ENCODE results near the gene CDSN.
"Not testable (repeated sequence)": the region's sequence is repeated elsewhere in the genome, so short reads cannot be mapped to it uniquely, and the experiment has no call there.

The CDSN gene

GRCh38 chr6:31120151-31120915 is at the start of gene CDSN:
CDSN (minus strand) TSS chr6:31120446; CDS start chr6:31120419, 27 bp downstream.
- DNase-seq, result no peak

GRCh38 chr6:31169123-31169857 is 49.0 kb upstream of the CDSN start:
- DNase-seq, result no peak

- no peak for DNase-seq
Measured at GRCh38 chr6:31168606-31169005, 48.4 kb upstream of the CDSN start.

GRCh38 chr6:31165986-31166385 is 45.7 kb upstream of the CDSN start:
- no peak for DNase-seq

GRCh38 chr6:31165064-31165832 is 45.0 kb upstream of the CDSN start:
- not testable (repeated sequence) for DNase-seq

- DNase-seq, result not testable (repeated sequence)
Measured at GRCh38 chr6:31164475-31165063, 44.3 kb upstream of the CDSN start.

GRCh38 chr6:31163922-31164321 is 43.7 kb upstream of the CDSN start:
- no peak for DNase-seq

- DNase-seq, result no peak
Measured at GRCh38 chr6:31162463-31163165, 42.4 kb upstream of the CDSN start.

GRCh38 chr6:31161216-31162126 is 41.2 kb upstream of the CDSN start:
- no peak for DNase-seq

- DNase-seq, result no peak
Measured at GRCh38 chr6:31158863-31159855, 38.9 kb upstream of the CDSN start.

- peak; percentile 95 for DNase-seq
Measured at GRCh38 chr6:31158140-31158862, 38.1 kb upstream of the CDSN start, which contains the start of gene TCF19. TCF19 (plus strand) TSS chr6:31158589; CDS start chr6:31159470, 881 bp downstream.

GRCh38 chr6:31157513-31158139 is 37.4 kb upstream of the CDSN start, which contains the start of gene CCHCR1:
CCHCR1 (minus strand) TSS chr6:31157802; CDS start chr6:31157600, 202 bp downstream.
- DNase-seq, result no peak

- DNase-seq, result no peak
Measured at GRCh38 chr6:31156641-31157040, 36.4 kb upstream of the CDSN start.

GRCh38 chr6:31154436-31154835 is 34.2 kb upstream of the CDSN start:
- no peak for DNase-seq

- DNase-seq, result no peak
Measured at GRCh38 chr6:31152781-31153180, 32.5 kb upstream of the CDSN start.

GRCh38 chr6:31149827-31150447 is 29.7 kb upstream of the CDSN start:
- DNase-seq, result no peak

- no peak for DNase-seq
Measured at GRCh38 chr6:31145386-31145785, 25.1 kb upstream of the CDSN start.

GRCh38 chr6:31144970-31145340 is 24.7 kb upstream of the CDSN start:
- no peak for DNase-seq
